H9 (cell line): ENCODE measurements around the gene SIPA1L3. TPM values are rescaled to one million over a fixed set of nuclear protein-coding genes. Genes with fewer than 3 reads are reported as not detected.

ENCODE experiments used
- DNase-seq: peaks from one replicate; pipeline ENCODE4 v3.0.0-alpha.2; 2017
- H2AFZ ChIP-seq: one replicate; pipeline ENCODE4 v1.6.1; 2013; ENCODE audit warnings: mild to moderate bottlenecking, low read length, control low read depth, moderate library complexity
- H2AK5ac ChIP-seq: 2 replicates; pipeline ENCODE4 v1.6.1; 2013; ENCODE audit warnings: low read length, control low read depth, mixed read lengths; ENCODE audit not compliant: insufficient read length
- H2BK120ac ChIP-seq: one replicate; pipeline ENCODE4 v1.6.1; 2013; ENCODE audit warnings: low read depth, mild to moderate bottlenecking, low read length, control low read depth, inconsistent platforms; ENCODE audit not compliant: poor library complexity, severe bottlenecking
- H2BK12ac ChIP-seq: 2 replicates; pipeline ENCODE4 v1.6.1; 2013; ENCODE audit warnings: low read length, control low read depth, mixed read lengths, low read depth; ENCODE audit not compliant: insufficient read length
- H2BK15ac ChIP-seq: 2 replicates; pipeline ENCODE4 v1.6.1; 2013; ENCODE audit warnings: low read depth, low read length, control low read depth
- H2BK20ac ChIP-seq: one replicate; pipeline ENCODE4 v1.6.1; 2013; ENCODE audit warnings: low read depth, mild to moderate bottlenecking, low read length, control low read depth, inconsistent platforms; ENCODE audit not compliant: poor library complexity, severe bottlenecking
- H2BK5ac ChIP-seq: 2 replicates; pipeline ENCODE4 v1.6.1; 2013; ENCODE audit warnings: low read length, control low read depth, mixed read lengths; ENCODE audit not compliant: insufficient read length
- H3K14ac ChIP-seq: 2 replicates; pipeline ENCODE4 v1.6.1; 2013; ENCODE audit warnings: low read length, control low read depth; ENCODE audit not compliant: insufficient read depth
- H3K18ac ChIP-seq: 2 replicates; pipeline ENCODE4 v1.6.1; 2013; ENCODE audit warnings: low read depth, mild to moderate bottlenecking, mixed read lengths, low read length, control low read depth; ENCODE audit not compliant: insufficient read length
- H3K23ac ChIP-seq: 2 replicates; pipeline ENCODE4 v1.6.1; 2013; ENCODE audit warnings: low read length, control low read depth, mixed read lengths, low read depth; ENCODE audit not compliant: insufficient read length
- H3K23me2 ChIP-seq: 2 replicates; pipeline ENCODE4 v1.6.1; 2013; ENCODE audit warnings: low read depth, mild to moderate bottlenecking, mixed read lengths, low read length, control low read depth; ENCODE audit not compliant: insufficient read length, poor library complexity, severe bottlenecking
- H3K27ac ChIP-seq: 2 replicates; pipeline ENCODE4 v1.5.1; 2013; ENCODE audit warnings: low read length, control low read depth, mixed read lengths, low read depth; ENCODE audit not compliant: insufficient read length
- H3K27me3 ChIP-seq: 2 replicates; pipeline ENCODE4 v1.6.1; 2013; ENCODE audit warnings: low read length, control low read depth, inconsistent platforms; ENCODE audit not compliant: insufficient read depth
- H3K4ac ChIP-seq: 2 replicates; pipeline ENCODE4 v1.6.1; 2013; ENCODE audit warnings: low read depth, mild to moderate bottlenecking, control low read depth, inconsistent platforms, low read length, moderate library complexity
- H3K4me1 ChIP-seq: 2 replicates; pipeline ENCODE4 v1.6.1; 2013; ENCODE audit warnings: low read length, control low read depth, inconsistent platforms; ENCODE audit not compliant: insufficient read depth
- H3K4me2 ChIP-seq: 2 replicates; pipeline ENCODE4 v1.6.1; 2013; ENCODE audit warnings: low read length, control low read depth, mixed read lengths; ENCODE audit not compliant: insufficient read length, insufficient read depth
- H3K56ac ChIP-seq: 2 replicates; pipeline ENCODE4 v1.6.1; 2013; ENCODE audit warnings: low read depth, mild to moderate bottlenecking, mixed read lengths, low read length, control low read depth; ENCODE audit not compliant: insufficient read length
- H3K79me1 ChIP-seq: 2 replicates; pipeline ENCODE4 v1.6.1; 2013; ENCODE audit warnings: low read depth, mild to moderate bottlenecking, moderate library complexity, low read length, control low read depth, inconsistent platforms; ENCODE audit not compliant: insufficient read depth, poor library complexity, severe bottlenecking
- H3K79me2 ChIP-seq: 2 replicates; pipeline ENCODE4 v1.6.1; 2013; ENCODE audit warnings: low read length, control low read depth, inconsistent platforms; ENCODE audit not compliant: insufficient read depth
- H3K9ac ChIP-seq: 2 replicates; pipeline ENCODE4 v1.6.1; 2013; ENCODE audit warnings: low read length, control low read depth, mixed read lengths; ENCODE audit not compliant: insufficient read length; ENCODE audit errors: extremely low read depth
- H3K9me3 ChIP-seq: one replicate; pipeline ENCODE4 v1.6.1; 2013; ENCODE audit warnings: low read depth, low read length, inconsistent platforms; ENCODE audit not compliant: control insufficient read depth
- H3T11ph ChIP-seq: one replicate; pipeline ENCODE4 v1.6.1; 2013; ENCODE audit warnings: mild to moderate bottlenecking, low read length, control low read depth, inconsistent platforms
- H4K20me1 ChIP-seq: one replicate; pipeline ENCODE4 v1.6.1; 2013; ENCODE audit not compliant: control insufficient read depth, insufficient read length, insufficient read depth
- H4K5ac ChIP-seq: 2 replicates; pipeline ENCODE4 v1.6.1; 2013; ENCODE audit warnings: low read depth, mild to moderate bottlenecking, mixed read lengths, low read length, control low read depth; ENCODE audit not compliant: insufficient read length
- H4K8ac ChIP-seq: replicated peaks from 2 replicates; pipeline ENCODE4 v1.6.1; 2013; ENCODE audit warnings: low read length, control low read depth, mixed read lengths, low read depth; ENCODE audit not compliant: insufficient read length
- H4K91ac ChIP-seq: 2 replicates; pipeline ENCODE4 v1.6.1; 2013; ENCODE audit warnings: low read depth, mild to moderate bottlenecking, moderate library complexity, mixed read lengths, low read length, control low read depth; ENCODE audit not compliant: insufficient read length
- H3K27ac Mint-ChIP-seq, 3 experiments: 2 replicates in 2 of 3; 3 replicates in 1 of 3; pipeline ENCODE4 v1.8.0; 2020 to 2021; ENCODE audit warnings: mixed read lengths in 3 of 3, mild to moderate bottlenecking in 1 of 3, moderate library complexity in 1 of 3
- H3K27me3 Mint-ChIP-seq: 2 replicates; pipeline ENCODE4 v1.8.0; 2021; ENCODE audit warnings: low read depth, mild to moderate bottlenecking, moderate library complexity, mixed read lengths
- H3K36me3 Mint-ChIP-seq, 3 experiments: 2 replicates in 2 of 3; 3 replicates in 1 of 3; pipeline ENCODE4 v1.8.0; 2020 to 2021; ENCODE audit warnings: low read depth in 3 of 3, mixed read lengths in 3 of 3; ENCODE audit not compliant: insufficient read depth in 1 of 3
- H3K4me1 Mint-ChIP-seq, 2 experiments: 2 replicates each; pipeline ENCODE4 v1.8.0; 2020; ENCODE audit warnings: mixed read lengths in 2 of 2
- H3K4me3 Mint-ChIP-seq, 2 experiments: 2 replicates in 1 of 2; 3 replicates in 1 of 2; pipeline ENCODE4 v1.8.0; 2020 to 2021; ENCODE audit warnings: mild to moderate bottlenecking in 2 of 2, mixed read lengths in 2 of 2, moderate library complexity in 1 of 2
- H3K9me3 Mint-ChIP-seq, 2 experiments: 2 replicates in 1 of 2; 3 replicates in 1 of 2; pipeline ENCODE4 v1.8.0; 2020; ENCODE audit warnings: mild to moderate bottlenecking in 2 of 2, mixed read lengths in 2 of 2, moderate library complexity in 1 of 2
- CTCF ChIP-seq: fragments of 200-600 bp; sonication (generic); conservative IDR thresholded peaks from 3 replicates; pipeline ENCODE4 v1.8.0; 2021; ENCODE audit warnings: antibody characterized with exemption, mild to moderate bottlenecking
- WGBS: extraction: QIAGEN DNeasy Blood & Tissue Kit; methylation state at CpG from one replicate; pipeline ENCODE4 v1.1.7; 2013; ENCODE audit warnings: missing lambda C conversion rate, low lambda C conversion rate, mixed read lengths; ENCODE audit not compliant: insufficient read length; ENCODE audit errors: extremely low coverage; 5-methylcytosine and 5-hydroxymethylcytosine counted together
- total RNA-seq: library from RNA; stranded (reverse); gene quantifications from 2 replicates; pipeline ENCODE4 v1.2.1, GENCODE V29; 2021

Gene SIPA1L3
- total RNA-seq, 1 experiment from 2014 or later = 40.1 TPM

GRCh38 chr19:38021352-38021751, 114.3 kb downstream of the SIPA1L3 start:
- H3K79me2 ChIP-seq = no peaks in the 10 kb centered on the region; the same call in 1 of the 2 replicates
- Mint-ChIP-seq H3K36me3 (no peaks in the 10 kb centered on the region; a peak in 2 of 7 replicates), H3K27ac (no peak overlapping the region), H3K4me3 (no peak overlapping the region), H3K9me3 (no peaks in the 10 kb centered on the region), H3K4me1 (peaks cover 29 to 35% of the 10 kb centered on the region in 2 experiments), H3K27me3 (no peaks in the 10 kb centered on the region)
- no peak for DNase-seq
- no peak overlapping the region for H4K8ac ChIP-seq
- no peak overlapping the region for H2BK20ac ChIP-seq
- H2BK5ac ChIP-seq = no peak overlapping the region
- no peaks in the 10 kb centered on the region for H4K20me1 ChIP-seq
- no peak for TF ChIP-seq CTCF
- H3K23ac ChIP-seq = no peak overlapping the region
- no peak overlapping the region for H3K4ac ChIP-seq
- no peak overlapping the region for H4K5ac ChIP-seq
- H3T11ph ChIP-seq = no peak overlapping the region
- H3K14ac ChIP-seq = no peak overlapping the region
- no peak overlapping the region for H3K9ac ChIP-seq
- H3K18ac ChIP-seq = no peak overlapping the region
- no peaks in the 10 kb centered on the region for H3K9me3 ChIP-seq
- H2BK120ac ChIP-seq = no peak overlapping the region
- no peak overlapping the region for H2AK5ac ChIP-seq
- H3K56ac ChIP-seq = no peak overlapping the region
- no peaks in the 10 kb centered on the region for H3K79me1 ChIP-seq
- no peaks in the 10 kb centered on the region for H3K27me3 ChIP-seq
- no peaks in the 10 kb centered on the region for H3K23me2 ChIP-seq
- H2BK12ac ChIP-seq = no peak overlapping the region
- no peak overlapping the region for H4K91ac ChIP-seq
- no peak overlapping the region for H2AFZ ChIP-seq
- peaks cover 6% of the 10 kb centered on the region; the same call in 1 of the 2 replicates for H3K4me1 ChIP-seq
- H3K27ac ChIP-seq = no peak overlapping the region
- no CpG with 5 or more reads among the region's 1 CpG for WGBS
- H3K4me2 ChIP-seq = no peak overlapping the region
- no peak overlapping the region for H2BK15ac ChIP-seq
